ENCODE measurements around the gene EHD4.

The EHD4 gene

DNA sequence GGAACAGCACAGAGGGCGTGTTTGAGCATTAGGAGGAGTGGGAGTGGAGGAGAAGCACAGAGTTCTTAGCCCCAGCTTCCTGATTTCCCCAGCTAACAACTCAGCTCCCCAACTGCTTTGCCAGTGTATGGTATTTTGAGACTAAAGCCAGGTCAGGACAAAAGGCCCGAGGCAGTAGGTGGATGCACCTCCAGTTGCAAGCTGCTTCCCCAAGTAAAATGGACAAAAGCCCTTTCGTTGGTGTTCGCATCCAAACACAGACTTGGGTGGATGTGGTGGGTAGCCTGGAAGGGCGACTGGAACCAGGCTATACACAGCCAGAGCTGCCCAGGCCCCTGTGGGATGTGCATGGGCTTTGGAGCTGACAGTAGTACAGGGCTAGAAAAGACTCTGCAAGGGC, 12.3 kb upstream of the EHD4 start:
- Histone ChIP-seq H3K9me3 (replicated peaks; ENCODE audit: low read length) (no peaks in the 10 kb centered on the region), H3K9ac (ENCODE audit: low read depth, low read length) (no peak overlapping the region), H3K27me3 (ENCODE audit: control insufficient read depth, insufficient read depth, low read length) (peaks cover 46% of the 10 kb centered on the region), H3K4me2 (ENCODE audit: low read length) (no peak overlapping the region), H3K4me1 (ENCODE audit: control insufficient read depth, insufficient read depth, low read length) (no peaks in the 10 kb centered on the region), H3K4me3 (ENCODE audit: low read length) (no peak overlapping the region), H3K36me3 (ENCODE audit: insufficient read depth, low read length) (no peaks in the 10 kb centered on the region)

DNA sequence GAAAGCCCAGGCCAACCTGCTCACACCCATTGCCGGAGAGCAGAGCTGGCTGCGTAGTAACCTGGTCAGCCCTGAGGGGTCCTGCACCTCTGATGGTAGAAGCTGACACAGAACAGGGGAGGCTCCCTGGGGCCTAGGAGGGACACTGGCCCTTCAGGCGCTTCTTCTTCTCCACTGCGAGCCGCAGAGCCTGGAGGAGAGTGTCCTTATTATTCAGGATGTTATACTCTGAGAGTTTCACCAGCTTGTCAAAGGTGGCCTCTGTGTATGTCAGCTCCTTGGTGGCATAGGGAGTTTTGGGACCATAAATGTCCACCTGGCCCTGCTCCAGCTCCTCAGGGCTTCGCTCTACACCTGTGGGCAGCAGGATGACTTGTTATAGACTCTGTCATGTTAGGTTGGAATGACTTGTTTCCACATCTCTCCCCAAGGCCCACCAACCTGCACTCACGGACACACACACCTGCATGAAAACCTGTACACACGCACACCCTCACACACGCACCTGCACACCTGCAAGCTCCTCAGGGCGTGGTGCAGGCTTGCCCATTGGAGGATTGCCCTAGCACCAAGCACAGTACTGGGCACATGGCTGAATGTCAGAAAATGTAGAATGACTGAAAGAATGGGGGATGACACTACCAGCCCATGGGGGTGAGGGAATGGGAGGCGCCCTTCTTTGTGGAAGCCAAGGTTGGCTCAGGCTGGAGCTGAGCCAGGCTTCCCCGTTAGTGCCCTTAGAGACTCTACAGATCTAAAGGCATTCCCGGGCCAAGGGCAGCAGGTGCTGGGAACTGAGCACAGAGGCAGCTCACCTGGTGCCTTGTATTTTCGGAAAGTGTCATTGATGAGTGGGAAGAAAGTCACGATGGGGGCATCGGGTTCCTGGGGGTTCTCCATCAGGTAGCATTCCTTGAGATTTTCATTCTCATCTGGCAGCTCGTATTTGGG, 11.5 kb upstream of the EHD4 start:
- no peaks in the 10 kb centered on the region for H3K9me3 ChIP-seq (replicated peaks; ENCODE audit: low read length)
- H3K36me3 ChIP-seq (ENCODE audit: insufficient read depth, low read length), result no peaks in the 10 kb centered on the region
- no peak overlapping the region for H3K4me3 ChIP-seq (ENCODE audit: low read length)
- H3K9ac ChIP-seq (ENCODE audit: low read depth, low read length), result no peak overlapping the region
- no peaks in the 10 kb centered on the region for H3K4me1 ChIP-seq (ENCODE audit: control insufficient read depth, insufficient read depth, low read length)
- peaks cover 46% of the 10 kb centered on the region for H3K27me3 ChIP-seq (ENCODE audit: control insufficient read depth, insufficient read depth, low read length)
- H3K4me2 ChIP-seq (ENCODE audit: low read length), result no peak overlapping the region

DNA sequence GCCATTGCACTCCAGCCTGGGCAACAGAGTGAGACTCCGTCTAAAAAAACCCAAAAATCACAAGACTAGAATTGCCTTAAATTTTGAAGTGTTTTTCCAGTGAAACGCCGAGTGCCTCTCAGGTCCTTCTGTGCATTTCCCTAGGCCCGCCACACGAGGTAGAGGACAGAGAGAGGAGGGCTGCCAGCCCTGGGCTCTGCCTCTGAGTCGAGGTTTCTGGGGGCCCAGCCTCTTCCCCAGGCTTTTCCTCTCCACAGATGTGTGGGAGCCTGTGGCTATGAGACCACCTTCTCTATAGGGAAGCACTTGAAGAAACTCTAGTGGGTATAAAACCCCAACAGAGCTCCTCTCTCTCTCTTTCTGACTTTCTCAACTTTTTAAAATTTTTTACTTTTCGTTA, 10.9 kb upstream of the EHD4 start:
- no peaks in the 10 kb centered on the region for H3K9me3 ChIP-seq (replicated peaks; ENCODE audit: low read length)
- H3K4me1 ChIP-seq (ENCODE audit: control insufficient read depth, insufficient read depth, low read length), result no peaks in the 10 kb centered on the region
- no peak overlapping the region for H3K4me3 ChIP-seq (ENCODE audit: low read length)
- H3K36me3 ChIP-seq (ENCODE audit: insufficient read depth, low read length), result no peaks in the 10 kb centered on the region
- peaks cover 42% of the 10 kb centered on the region for H3K27me3 ChIP-seq (ENCODE audit: control insufficient read depth, insufficient read depth, low read length)
- no peak overlapping the region for H3K9ac ChIP-seq (ENCODE audit: low read depth, low read length)
- H3K4me2 ChIP-seq (ENCODE audit: low read length), result no peak overlapping the region

DNA sequence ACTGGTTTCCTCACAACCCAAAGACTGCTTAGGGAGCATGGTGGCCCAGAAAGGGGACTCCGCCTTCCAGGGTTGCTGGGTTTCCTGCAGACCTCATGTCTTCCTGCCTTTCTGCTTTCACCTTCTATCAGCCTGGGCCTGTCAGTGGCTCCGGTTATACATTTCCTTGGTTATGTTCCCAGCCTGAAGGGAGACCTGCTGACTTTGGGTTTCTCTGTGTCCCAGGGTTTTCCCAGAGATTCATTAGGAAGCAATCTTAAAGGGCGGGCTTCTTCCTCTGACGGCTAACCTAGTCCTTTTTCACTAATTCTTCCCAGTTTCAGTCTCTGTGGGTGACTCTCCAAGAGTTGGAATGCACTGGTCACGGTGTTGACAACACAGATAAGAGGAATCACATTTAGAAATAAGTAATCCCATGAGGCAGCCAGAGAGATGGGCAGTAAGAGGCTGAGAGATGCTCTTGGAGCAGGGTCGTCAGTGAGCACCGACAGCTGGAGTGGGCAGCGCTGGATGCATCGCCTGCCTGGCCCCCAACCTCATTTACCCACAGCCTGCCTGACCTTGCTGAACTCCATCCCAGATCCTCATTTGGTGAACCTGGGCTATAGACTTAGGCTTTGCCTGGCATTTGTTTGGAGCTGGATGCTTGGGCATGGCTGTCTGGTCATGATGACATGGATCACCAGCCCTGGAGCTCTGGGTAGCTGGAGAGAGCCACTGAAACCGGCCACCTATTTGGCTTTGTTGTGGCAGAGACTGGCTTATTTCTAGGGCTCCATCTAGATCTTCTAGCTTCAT, 10.0 kb upstream of the EHD4 start:
- H3K36me3 ChIP-seq (ENCODE audit: insufficient read depth, low read length), result no peaks in the 10 kb centered on the region
- H3K4me1 ChIP-seq (ENCODE audit: control insufficient read depth, insufficient read depth, low read length), result no peaks in the 10 kb centered on the region
- H3K9ac ChIP-seq (ENCODE audit: low read depth, low read length), result no peak overlapping the region
- peaks cover 45% of the 10 kb centered on the region for H3K27me3 ChIP-seq (ENCODE audit: control insufficient read depth, insufficient read depth, low read length)
- H3K9me3 ChIP-seq (replicated peaks; ENCODE audit: low read length), result no peaks in the 10 kb centered on the region
- H3K4me3 ChIP-seq (ENCODE audit: low read length), result no peak overlapping the region
- no peak overlapping the region for H3K4me2 ChIP-seq (ENCODE audit: low read length)

DNA sequence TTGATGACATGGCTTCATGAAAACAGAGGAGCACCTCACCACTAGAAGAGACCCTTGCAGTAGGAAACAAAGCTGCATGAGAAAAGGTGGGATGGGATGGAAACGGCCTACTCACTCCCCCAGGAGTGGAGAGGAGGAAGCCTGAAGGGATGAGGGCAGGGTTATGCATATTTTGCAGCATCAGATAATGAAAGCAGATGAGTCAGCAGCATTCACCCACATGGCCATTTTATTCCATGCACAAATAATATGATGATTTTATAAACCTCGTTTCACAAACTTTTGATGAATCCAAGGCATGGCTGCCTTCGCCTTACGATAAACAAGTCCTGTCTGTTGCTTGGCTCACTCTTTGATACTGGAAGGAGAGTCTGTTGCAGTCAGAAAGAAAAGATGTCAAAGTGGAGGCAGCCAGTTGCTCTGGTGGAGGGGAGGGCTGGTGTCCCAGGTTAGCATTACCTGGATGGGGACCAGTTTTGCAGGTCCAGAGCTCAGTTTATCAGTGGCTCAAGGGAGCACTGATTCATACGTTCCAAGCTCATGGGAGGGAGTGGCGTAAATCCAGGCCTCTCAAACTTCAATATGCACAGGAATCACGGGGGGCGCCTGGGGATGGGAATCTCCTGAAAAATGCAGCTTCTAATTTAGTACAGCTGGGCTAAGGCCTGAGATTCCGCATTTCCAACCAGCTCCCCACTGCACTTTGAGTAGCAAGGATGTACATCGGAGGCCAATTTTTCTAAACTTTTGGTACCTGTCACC, 9.2 kb upstream of the EHD4 start:
- Histone ChIP-seq H3K9me3 (replicated peaks; ENCODE audit: low read length) (no peaks in the 10 kb centered on the region), H3K27me3 (ENCODE audit: control insufficient read depth, insufficient read depth, low read length) (peaks cover 42% of the 10 kb centered on the region), H3K4me1 (ENCODE audit: control insufficient read depth, insufficient read depth, low read length) (no peaks in the 10 kb centered on the region), H3K4me3 (ENCODE audit: low read length) (no peak overlapping the region), H3K4me2 (ENCODE audit: low read length) (no peak overlapping the region), H3K36me3 (ENCODE audit: insufficient read depth, low read length) (no peaks in the 10 kb centered on the region), H3K9ac (ENCODE audit: low read depth, low read length) (no peak overlapping the region)

DNA sequence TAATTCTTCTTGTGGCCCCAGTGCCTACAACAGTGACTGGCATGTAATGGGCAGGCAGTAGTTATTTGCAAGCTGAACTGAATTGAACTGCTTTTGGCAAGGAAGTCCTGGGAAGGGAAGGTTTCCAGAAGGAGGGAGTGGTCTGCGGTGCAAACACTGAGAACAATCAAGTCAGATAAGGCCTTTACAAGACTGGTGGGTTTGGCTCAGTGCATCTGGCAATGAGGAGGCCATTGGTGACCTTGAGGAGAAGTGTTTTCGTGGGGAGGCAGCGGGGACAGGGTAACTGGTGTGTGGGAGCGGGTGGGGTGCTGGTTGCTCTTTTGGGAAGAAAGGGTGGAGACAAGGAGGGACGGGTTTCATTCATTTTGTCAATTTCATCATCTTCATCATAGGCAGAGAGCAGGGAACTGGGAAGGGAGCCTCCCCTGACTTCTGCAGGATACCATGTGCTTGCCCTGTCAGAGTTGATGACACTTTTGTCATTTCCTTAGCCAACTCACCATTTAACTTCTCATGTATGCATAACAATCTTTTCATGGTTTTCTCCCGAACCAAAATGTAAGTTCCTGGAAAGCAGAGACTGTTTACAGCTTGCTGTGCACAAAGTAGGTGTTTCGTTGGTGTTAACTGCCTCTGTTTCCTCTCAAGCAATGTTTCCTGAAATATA, 8.4 kb upstream of the EHD4 start:
- Histone ChIP-seq H3K36me3 (ENCODE audit: insufficient read depth, low read length) (no peaks in the 10 kb centered on the region), H3K9ac (ENCODE audit: low read depth, low read length) (no peak overlapping the region), H3K4me2 (ENCODE audit: low read length) (no peak overlapping the region), H3K4me3 (ENCODE audit: low read length) (no peak overlapping the region), H3K27me3 (ENCODE audit: control insufficient read depth, insufficient read depth, low read length) (peaks cover 44% of the 10 kb centered on the region), H3K9me3 (replicated peaks; ENCODE audit: low read length) (no peaks in the 10 kb centered on the region), H3K4me1 (ENCODE audit: control insufficient read depth, insufficient read depth, low read length) (no peaks in the 10 kb centered on the region)

DNA sequence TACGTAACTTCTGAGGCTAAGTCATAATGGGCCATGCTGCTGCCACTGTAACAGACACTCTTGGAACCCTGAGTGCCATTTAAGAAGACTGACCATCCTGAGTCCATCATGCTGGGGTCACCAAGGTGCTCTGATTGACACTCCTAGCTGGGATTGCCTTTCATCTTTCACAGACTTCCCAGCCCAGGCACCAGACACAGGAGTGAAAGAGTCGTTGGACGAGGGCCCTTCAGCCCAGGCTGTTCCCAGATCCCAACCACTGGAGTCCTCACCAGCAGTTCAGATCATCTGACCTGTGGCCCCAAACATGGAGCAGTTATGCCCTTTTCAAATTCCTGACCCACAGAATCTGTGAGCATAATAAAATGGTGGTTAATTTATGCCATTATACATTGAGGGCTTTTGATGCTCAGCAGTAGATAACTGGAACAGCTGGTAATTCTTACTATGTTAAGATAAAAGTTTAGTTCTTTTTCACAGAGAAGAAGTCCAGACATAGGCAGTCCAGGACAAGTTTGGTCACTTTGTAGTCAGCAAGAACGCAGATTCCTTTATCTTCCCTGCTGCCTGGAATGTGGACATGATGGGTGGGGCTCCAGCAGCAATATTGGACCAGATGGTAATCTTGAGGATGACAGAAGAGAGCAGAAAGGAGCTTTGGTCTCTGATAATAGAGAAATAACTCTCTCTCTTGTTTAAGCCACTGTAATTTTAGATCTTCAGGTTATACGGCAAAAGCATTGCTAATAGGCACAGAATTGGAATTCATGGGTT, 7.3 kb upstream of the EHD4 start:
- Histone ChIP-seq H3K4me2 (ENCODE audit: low read length) (no peak overlapping the region), H3K9ac (ENCODE audit: low read depth, low read length) (no peak overlapping the region), H3K27me3 (ENCODE audit: control insufficient read depth, insufficient read depth, low read length) (peaks cover 39% of the 10 kb centered on the region), H3K36me3 (ENCODE audit: insufficient read depth, low read length) (no peaks in the 10 kb centered on the region), H3K4me1 (ENCODE audit: control insufficient read depth, insufficient read depth, low read length) (no peaks in the 10 kb centered on the region), H3K9me3 (replicated peaks; ENCODE audit: low read length) (no peaks in the 10 kb centered on the region), H3K4me3 (ENCODE audit: low read length) (no peak overlapping the region)

DNA sequence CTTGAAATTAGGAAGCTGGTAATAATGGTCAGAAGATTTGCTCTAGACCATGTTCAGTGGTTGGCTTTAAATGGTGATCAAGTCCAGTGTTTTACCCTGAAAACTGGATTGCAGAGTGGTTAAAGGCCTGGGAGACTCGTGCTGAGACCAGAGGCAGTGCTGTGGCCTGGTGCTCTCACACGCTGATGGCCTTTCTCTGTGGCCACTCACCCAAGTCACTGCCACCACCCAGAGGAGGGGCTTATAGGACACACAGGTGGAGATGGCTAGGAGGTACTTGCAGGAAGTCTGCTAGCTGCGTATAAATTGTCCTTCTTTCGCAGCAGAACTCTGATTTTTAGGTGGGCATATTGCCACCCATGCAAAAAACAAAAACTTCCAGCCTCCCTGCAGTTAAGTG, 6.2 kb upstream of the EHD4 start:
- H3K9ac ChIP-seq (ENCODE audit: low read depth, low read length), result no peak overlapping the region
- no peaks in the 10 kb centered on the region for H3K36me3 ChIP-seq (ENCODE audit: insufficient read depth, low read length)
- H3K4me3 ChIP-seq (ENCODE audit: low read length), result no peak overlapping the region
- H3K4me2 ChIP-seq (ENCODE audit: low read length), result no peak overlapping the region
- H3K9me3 ChIP-seq (replicated peaks; ENCODE audit: low read length), result no peaks in the 10 kb centered on the region
- peaks cover 30% of the 10 kb centered on the region for H3K27me3 ChIP-seq (ENCODE audit: control insufficient read depth, insufficient read depth, low read length)
- no peaks in the 10 kb centered on the region for H3K4me1 ChIP-seq (ENCODE audit: control insufficient read depth, insufficient read depth, low read length)

DNA sequence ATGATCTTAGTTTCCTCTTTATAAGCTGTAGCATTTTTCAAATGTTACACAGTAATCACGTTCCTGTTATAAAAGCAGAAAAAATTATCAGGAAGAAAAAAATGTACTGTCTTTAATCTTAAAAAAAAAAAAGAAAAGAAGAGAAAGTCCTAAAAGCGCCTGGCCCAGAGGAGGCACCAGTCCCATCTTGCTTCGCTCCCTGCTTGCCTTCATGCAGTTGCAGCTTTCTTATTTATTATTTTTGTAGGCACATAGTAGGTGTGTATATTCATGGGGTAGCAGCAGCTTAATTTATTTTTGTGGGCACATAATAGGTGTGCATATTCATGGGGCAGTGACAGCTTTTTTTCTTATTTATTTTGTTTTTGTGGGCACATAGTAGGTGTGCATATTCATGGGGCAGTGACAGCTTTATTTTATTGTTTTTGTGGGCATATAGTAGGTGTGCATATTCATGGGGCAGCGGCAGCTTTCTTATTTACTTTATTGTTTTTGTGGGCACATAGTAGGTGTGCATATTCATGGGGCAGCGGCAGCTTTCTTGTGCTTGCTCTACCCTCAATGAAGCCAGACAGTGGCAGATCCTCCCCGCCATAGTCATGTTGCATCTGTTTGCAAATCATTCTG, 5.5 kb upstream of the EHD4 start:
- Histone ChIP-seq H3K27me3 (ENCODE audit: control insufficient read depth, insufficient read depth, low read length) (peaks cover 30% of the 10 kb centered on the region), H3K4me3 (ENCODE audit: low read length) (no peak overlapping the region), H3K4me1 (ENCODE audit: control insufficient read depth, insufficient read depth, low read length) (peaks cover 3% of the 10 kb centered on the region), H3K36me3 (ENCODE audit: insufficient read depth, low read length) (no peaks in the 10 kb centered on the region), H3K9me3 (replicated peaks; ENCODE audit: low read length) (no peaks in the 10 kb centered on the region), H3K9ac (ENCODE audit: low read depth, low read length) (no peak overlapping the region), H3K4me2 (ENCODE audit: low read length) (no peak overlapping the region)

DNA sequence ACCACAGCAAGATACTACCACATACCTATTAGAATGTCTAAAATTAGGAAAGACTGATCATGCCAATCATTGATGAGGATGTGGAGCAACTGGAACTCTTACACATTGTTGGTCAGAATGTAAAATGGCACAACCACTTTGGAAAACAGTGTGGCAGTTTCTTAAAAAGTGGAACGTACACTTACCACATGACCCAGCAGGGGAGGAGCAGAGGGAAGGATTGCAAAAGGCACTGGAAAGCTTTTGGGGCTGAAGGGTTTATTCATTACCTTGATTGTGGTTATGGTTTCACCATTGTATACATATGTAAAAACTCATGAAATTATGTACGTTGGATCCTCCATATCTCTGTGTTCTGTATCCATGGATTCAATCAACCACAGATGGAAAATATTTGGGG, 3.3 kb upstream of the EHD4 start:
- no peak overlapping the region for H3K9ac ChIP-seq (ENCODE audit: low read depth, low read length)
- no peak overlapping the region for H3K4me3 ChIP-seq (ENCODE audit: low read length)
- H3K4me1 ChIP-seq (ENCODE audit: control insufficient read depth, insufficient read depth, low read length), result peaks cover 11% of the 10 kb centered on the region
- H3K9me3 ChIP-seq (replicated peaks; ENCODE audit: low read length), result no peaks in the 10 kb centered on the region
- no peak overlapping the region for H3K4me2 ChIP-seq (ENCODE audit: low read length)
- H3K36me3 ChIP-seq (ENCODE audit: insufficient read depth, low read length), result no peaks in the 10 kb centered on the region
- H3K27me3 ChIP-seq (ENCODE audit: control insufficient read depth, insufficient read depth, low read length), result peaks cover 28% of the 10 kb centered on the region

All from skeletal muscle satellite cell (primary cell).